Ishikawa (cell line): ENCODE results near the gene BABAM2.

Experiments used
- FOXM1 ChIP-seq: IDR thresholded peaks from 2 replicates; pipeline ENCODE4 v1.6.1; 2012; ENCODE audit warnings: low read depth, borderline replicate concordance
- MAX ChIP-seq: IDR thresholded peaks from 2 replicates; pipeline ENCODE4 v1.6.1; 2012
- NFIC ChIP-seq: IDR thresholded peaks from 2 replicates; pipeline ENCODE4 v1.6.1; 2012
- RAD21 ChIP-seq: IDR thresholded peaks from 2 replicates; pipeline ENCODE4 v1.6.1; 2012; ENCODE audit warnings: low read depth
- REST ChIP-seq: IDR thresholded peaks from 2 replicates; pipeline ENCODE4 v1.6.1; 2012; ENCODE audit warnings: low read depth, mild to moderate bottlenecking
- TAF1 ChIP-seq: IDR thresholded peaks from 2 replicates; pipeline ENCODE4 v1.6.1; 2012; ENCODE audit warnings: low read depth, mild to moderate bottlenecking
- TEAD4 ChIP-seq: IDR thresholded peaks from 2 replicates; pipeline ENCODE4 v1.6.1; 2012
- USF1 ChIP-seq: IDR thresholded peaks from 2 replicates; pipeline ENCODE4 v1.6.1; 2012

GRCh38 chr2:27906074-27906473 is 15.5 kb downstream of the BABAM2 start:
- no peak for TF ChIP-seq TEAD4
- TF ChIP-seq FOXM1 = no peak
- TF ChIP-seq RAD21 = no peak
- TF ChIP-seq NFIC = no peak
- no peak for TF ChIP-seq USF1
- no peak for TF ChIP-seq MAX
- no peak for TF ChIP-seq TAF1
- TF ChIP-seq REST = no peak
